SK-N-SH (cell line): Measurements from ENCODE around the gene LRCOL1. TPM values are rescaled to one million over a fixed set of nuclear protein-coding genes. Genes with fewer than 3 reads are reported as not detected.

Experiments
- CTCF ChIA-PET: fragments of 300-600, 350-600 bp; formaldehyde crosslinking; extraction: SDS; loops from one replicate; lab custom pipeline; 2021; lab: Yijun Ruan, JAX
- POLR2A ChIA-PET: fragments of 350-600 bp; sonication (Branson Sonifier 250); formaldehyde crosslinking; extraction: SDS; loops from one replicate; lab custom pipeline; 2020; ENCODE audit warnings: antibody characterized with exemption, inconsistent platforms; lab: Yijun Ruan, JAX
- DNase-seq: peaks from one replicate; pipeline ENCODE4 v3.0.0; 2012
- H2AFZ ChIP-seq: fragments of 200-600 bp; sonication (generic); 2 replicates; pipeline ENCODE4 v1.8.1; 2016; ENCODE audit warnings: antibody characterized with exemption, mild to moderate bottlenecking, low read depth
- H3F3A ChIP-seq: fragments of 200-600 bp; sonication (generic); replicated peaks from 2 replicates; pipeline ENCODE3; 2016; ENCODE audit warnings: antibody characterized with exemption, mild to moderate bottlenecking; ENCODE audit not compliant: insufficient read depth
- H3K27ac ChIP-seq, 2 experiments: fragments of 200-500 bp in 1 of 2; fragments of 200-600 bp in 1 of 2; sonication (Bioruptor generic) in 1 of 2; sonication (generic), shearing (Covaris generic) in 1 of 2; 2 replicates each; pipeline versions ENCODE4 v1.5.1 to v1.6.1; 2014 to 2016; ENCODE audit warnings: low read depth in 2 of 2, inconsistent platforms in 1 of 2, low read length in 1 of 2, mild to moderate bottlenecking in 1 of 2, mixed read lengths in 1 of 2
- H3K27me3 ChIP-seq: fragments of 200-600 bp; sonication (generic), shearing (Covaris generic); 2 replicates; pipeline ENCODE4 v1.6.1; 2016; ENCODE audit warnings: mixed run types; ENCODE audit not compliant: insufficient read depth
- H3K36me3 ChIP-seq, 2 experiments: fragments of 200-500 bp in 1 of 2; fragments of 200-600 bp in 1 of 2; sonication (Bioruptor generic) in 1 of 2; sonication (generic) in 1 of 2; replicated peaks in 1 of 2; 2 replicates each; pipeline versions ENCODE3 to v1.5.1; 2014 to 2016; ENCODE audit warnings: low read length in 1 of 2, mild to moderate bottlenecking in 1 of 2; ENCODE audit not compliant: insufficient read depth in 2 of 2, control insufficient read depth in 1 of 2
- H3K4me1 ChIP-seq, 2 experiments: fragments of 200-500 bp in 1 of 2; fragments of 200-600 bp in 1 of 2; sonication (Bioruptor generic) in 1 of 2; sonication (generic), shearing (Covaris generic) in 1 of 2; 2 replicates each; pipeline versions ENCODE4 v1.5.1 to v1.6.1; 2014 to 2016; ENCODE audit warnings: low read depth in 1 of 2, low read length in 1 of 2, mixed run types in 1 of 2; ENCODE audit not compliant: insufficient read depth in 2 of 2, control insufficient read depth in 1 of 2
- H3K4me2 ChIP-seq: fragments of 200-600 bp; sonication (generic), shearing (Covaris generic); 2 replicates; pipeline ENCODE4 v1.6.1; 2017; ENCODE audit warnings: mixed run types
- H3K4me3 ChIP-seq, 2 experiments: fragments of 200-500 bp in 1 of 2; fragments of 200-600 bp in 1 of 2; sonication (Bioruptor generic) in 1 of 2; sonication (generic), shearing (Covaris generic) in 1 of 2; 2 replicates each; pipeline versions ENCODE4 v1.5.1 to v1.8.1; 2014 to 2016; ENCODE audit warnings: low read depth in 2 of 2, inconsistent platforms in 1 of 2, low read length in 1 of 2, mild to moderate bottlenecking in 1 of 2, mixed read lengths in 1 of 2, moderate library complexity in 1 of 2
- H3K79me2 ChIP-seq: fragments of 200-600 bp; sonication (generic); 2 replicates; pipeline ENCODE4 v1.8.1; 2017; ENCODE audit warnings: mild to moderate bottlenecking; ENCODE audit not compliant: insufficient read depth
- H3K9ac ChIP-seq: fragments of 200-600 bp; sonication (generic); 2 replicates; pipeline ENCODE4 v1.6.1; 2017; ENCODE audit warnings: mixed run types
- H3K9me2 ChIP-seq: fragments of 200-600 bp; sonication (generic); 2 replicates; pipeline ENCODE4 v1.6.1; 2017; ENCODE audit warnings: mixed run types
- H3K9me3 ChIP-seq: fragments of 200-600 bp; sonication (generic); 2 replicates; pipeline ENCODE4 v1.6.1; 2017; ENCODE audit warnings: mixed run types, mild to moderate bottlenecking, moderate library complexity
- H4K20me1 ChIP-seq: fragments of 200-600 bp; sonication (generic); 2 replicates; pipeline ENCODE4 v1.6.1; 2017; ENCODE audit warnings: mild to moderate bottlenecking, mixed run types; ENCODE audit not compliant: insufficient read depth
- ELF1 ChIP-seq: IDR thresholded peaks from 2 replicates; pipeline ENCODE4 v1.4.0; 2012
- FOSL2 ChIP-seq: IDR thresholded peaks from 2 replicates; pipeline ENCODE4 v1.4.0; 2012; ENCODE audit warnings: low read depth, mild to moderate bottlenecking, moderate library complexity, borderline replicate concordance
- FOXM1 ChIP-seq: IDR thresholded peaks from 2 replicates; pipeline ENCODE4 v1.4.0; 2012; ENCODE audit warnings: low read depth, mild to moderate bottlenecking
- GABPA ChIP-seq: IDR thresholded peaks from 2 replicates; pipeline ENCODE4 v1.4.0; 2012; ENCODE audit warnings: low read depth, mild to moderate bottlenecking
- IRF3 ChIP-seq: fragments of 150-350 bp; IDR thresholded peaks from 2 replicates; pipeline ENCODE4 v1.6.1; 2016; ENCODE audit warnings: mild to moderate bottlenecking, low read depth, low read length
- JUND ChIP-seq: IDR thresholded peaks from 2 replicates; pipeline ENCODE4 v1.4.0; 2012
- MAX ChIP-seq: IDR thresholded peaks from 2 replicates; pipeline ENCODE4 v1.4.0; 2012; ENCODE audit warnings: low read depth
- MEF2A ChIP-seq: IDR thresholded peaks from 2 replicates; pipeline ENCODE4 v1.4.0; 2012; ENCODE audit warnings: low read depth, borderline replicate concordance
- NFIC ChIP-seq: IDR thresholded peaks from 2 replicates; pipeline ENCODE4 v1.4.0; 2012; ENCODE audit warnings: borderline replicate concordance
- RAD21 ChIP-seq: IDR thresholded peaks from 2 replicates; pipeline ENCODE4 v1.6.1; 2012; ENCODE audit warnings: mild to moderate bottlenecking, low read length
- RCOR1 ChIP-seq: fragments of 150-350 bp; IDR thresholded peaks from 2 replicates; pipeline ENCODE4 v1.6.1; 2017; ENCODE audit warnings: antibody characterized with exemption, low read length
- REST ChIP-seq: IDR thresholded peaks from 2 replicates; pipeline ENCODE4 v1.6.1; 2012; ENCODE audit warnings: mild to moderate bottlenecking, low read depth, low read length, moderate library complexity
- RFX5 ChIP-seq: IDR thresholded peaks from 2 replicates; pipeline ENCODE4 v1.6.1; 2012; ENCODE audit warnings: mild to moderate bottlenecking, improper control_type of control experiment, low read length
- SIN3A ChIP-seq: IDR thresholded peaks from 2 replicates; pipeline ENCODE4 v1.6.1; 2012; ENCODE audit warnings: low read depth, mild to moderate bottlenecking, low read length, moderate library complexity, borderline replicate concordance
- SMC3 ChIP-seq: IDR thresholded peaks from 2 replicates; pipeline ENCODE4 v1.6.1; 2012; ENCODE audit warnings: low read depth, low read length, improper control_type of control experiment
- TAF1 ChIP-seq: IDR thresholded peaks from 2 replicates; pipeline ENCODE4 v1.6.1; 2012; ENCODE audit warnings: low read depth, mild to moderate bottlenecking, low read length, moderate library complexity, borderline replicate concordance
- TEAD4 ChIP-seq: IDR thresholded peaks from 2 replicates; pipeline ENCODE4 v1.4.0; 2012; ENCODE audit warnings: mild to moderate bottlenecking, borderline replicate concordance; ENCODE audit not compliant: insufficient read depth
- USF1 ChIP-seq: IDR thresholded peaks from 2 replicates; pipeline ENCODE4 v1.4.0; 2012; ENCODE audit warnings: low read depth, borderline replicate concordance
- USF2 ChIP-seq: fragments of 150-350 bp; IDR thresholded peaks from 2 replicates; pipeline ENCODE4 v1.6.1; 2017; ENCODE audit warnings: antibody characterized with exemption, low read length, low read depth, borderline replicate concordance
- YY1 ChIP-seq: IDR thresholded peaks from 2 replicates; pipeline ENCODE4 v1.4.0; 2012; ENCODE audit warnings: low read depth, mild to moderate bottlenecking
- WGBS: methylation state at CpG from one replicate; pipeline ENCODE4 v1.1.6; 2017; ENCODE audit warnings: low lambda C conversion rate; 5-methylcytosine and 5-hydroxymethylcytosine counted together
- polyA plus RNA-seq, 3 experiments: library from polyadenylated mRNA; depleted of rRNA; stranded (reverse); fragments of >200 nt; gene quantifications; 2 replicates each; pipeline ENCODE4 v1.2.3, GENCODE V29; 2012

LRCOL1 gene
- polyA plus RNA-seq, 1 of the 3 experiments (the other 2 are of a cell fraction) = 1.1 TPM

GRCh38 chr12:132558042-132558856 is 52.1 kb downstream of the LRCOL1 start:
- Histone ChIP-seq H3K4me1 (peaks cover 0 to 11% of the 10 kb centered on the region in 2 experiments; a peak in 1 of 4 replicates), H3K27ac (no peak overlapping the region), H3K36me3 (no peaks in the 10 kb centered on the region), H3F3A (no peaks in the 10 kb centered on the region), H2AFZ (no peak overlapping the region), H3K9me3 (no peaks in the 10 kb centered on the region), H3K79me2 (peaks cover 3% of the 10 kb centered on the region; the same call in 1 of the 2 replicates), H3K4me3 (no peak overlapping the region), H3K9me2 (no peaks in the 10 kb centered on the region), H3K27me3 (no peaks in the 10 kb centered on the region), H3K9ac (no peak overlapping the region), H4K20me1 (peaks cover 21% of the 10 kb centered on the region), H3K4me2 (no peak overlapping the region)
- no peak for DNase-seq
- CTCF ChIA-PET = interaction anchor here (1.4 to 5.9 kb wide), 3 partner anchors 34 to 373 kb away, joined by 3 to 80 read pairs (median 5); no protein-coding TSS in a partner anchor
- POLR2A ChIA-PET = no interaction called here
- no peak for TF ChIP-seq ELF1
- no peak for TF ChIP-seq IRF3
- no peak for TF ChIP-seq YY1
- no peak for TF ChIP-seq USF1
- no peak for TF ChIP-seq JUND
- TF ChIP-seq SMC3 = no peak
- no peak for TF ChIP-seq RCOR1
- TF ChIP-seq TAF1 = no peak
- no peak for TF ChIP-seq NFIC
- no peak for TF ChIP-seq FOXM1
- TF ChIP-seq SIN3A = no peak
- no peak for TF ChIP-seq RFX5
- TF ChIP-seq GABPA = no peak
- no peak for TF ChIP-seq FOSL2
- no peak for TF ChIP-seq USF2
- no peak for TF ChIP-seq TEAD4
- TF ChIP-seq MAX = no peak
- no peak for TF ChIP-seq REST
- no peak for TF ChIP-seq RAD21
- no peak for TF ChIP-seq MEF2A
- WGBS = 94% methylated on average over 22 of the region's 35 CpGs
